ENCODE results near the gene S100A6.
A peak's percentile ranks its signal among the peaks of the same experiment; 100 is the strongest.
"Not testable (repeated sequence)": the region's sequence is repeated elsewhere in the genome, so short reads cannot be mapped to it uniquely, and the experiment has no call there.

The S100A6 gene

GRCh38 chr1:153526132-153526543 lies 9.7 kb downstream of the S100A6 start:
- peak; percentile 48 for DNase-seq

- DNase-seq: no peak
Observed at GRCh38 chr1:153525088-153525728, 10.6 kb downstream of the S100A6 start.

DNA sequence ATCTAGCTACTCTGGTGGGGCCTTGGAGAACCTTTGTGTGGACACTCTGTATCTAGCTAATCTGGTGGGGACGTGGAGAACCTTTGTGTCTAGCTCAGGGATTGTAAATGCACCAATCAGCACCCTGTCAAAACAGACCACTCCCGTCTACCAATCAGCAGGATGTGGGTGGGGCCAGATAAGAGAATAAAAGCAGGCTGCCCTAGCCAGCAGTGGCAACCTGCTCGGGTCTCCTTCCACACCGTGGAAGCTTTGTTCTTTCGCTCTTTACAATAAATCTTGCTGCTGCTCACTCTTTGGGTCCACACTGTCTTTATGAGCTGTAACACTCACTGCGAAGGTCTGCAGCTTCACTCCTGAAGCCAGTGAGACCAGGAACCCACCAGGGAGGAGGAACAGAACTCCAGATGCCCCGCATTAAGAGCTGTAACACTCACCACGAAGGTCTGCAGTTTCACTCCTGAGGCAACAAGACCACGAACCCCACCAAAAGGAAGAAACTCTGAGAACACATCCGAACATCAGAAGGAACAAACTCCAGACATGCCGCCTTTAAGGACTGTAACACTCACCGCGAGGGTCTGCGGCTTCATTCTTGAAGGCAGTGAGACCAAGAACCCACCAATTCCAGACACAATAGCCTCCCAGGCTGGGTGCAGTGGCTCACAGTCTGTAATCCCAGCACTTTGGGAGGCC lies 13.3 kb downstream of the S100A6 start:
- DNase-seq: not testable (repeated sequence)

GRCh38 chr1:153521808-153522207 lies 14.0 kb downstream of the S100A6 start:
- DNase-seq: not testable (repeated sequence)

GRCh38 chr1:153520818-153521476 lies 14.8 kb downstream of the S100A6 start:
- no peak for DNase-seq

DNA sequence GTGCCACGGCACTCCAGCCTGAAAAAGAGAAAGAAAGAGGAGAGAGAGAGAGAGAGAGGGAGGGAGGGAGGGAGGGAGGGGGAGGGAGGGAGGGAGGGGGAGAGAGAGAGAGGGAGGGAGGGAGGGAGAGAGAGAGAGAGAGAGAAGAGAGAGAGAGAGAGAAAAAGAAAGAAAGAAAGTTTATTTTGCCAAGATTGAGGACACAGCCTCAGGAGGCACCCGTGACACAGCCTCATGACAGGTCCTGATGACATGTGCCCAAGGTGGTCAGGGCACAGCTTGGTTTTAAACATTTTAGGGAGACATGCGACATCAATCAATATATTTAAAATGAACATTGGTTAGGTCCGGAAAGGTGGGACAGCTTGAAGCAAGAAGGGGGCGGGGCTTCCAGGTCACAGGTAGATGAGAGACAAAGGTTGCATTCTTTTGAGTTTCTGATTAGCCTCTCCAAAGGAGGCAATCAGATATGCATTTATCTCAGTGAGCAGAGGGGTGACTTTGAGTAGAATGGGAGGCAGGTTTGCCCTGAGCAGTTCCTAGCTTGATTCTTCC lies 15.6 kb downstream of the S100A6 start:
- DNase-seq: not testable (repeated sequence)

DNA sequence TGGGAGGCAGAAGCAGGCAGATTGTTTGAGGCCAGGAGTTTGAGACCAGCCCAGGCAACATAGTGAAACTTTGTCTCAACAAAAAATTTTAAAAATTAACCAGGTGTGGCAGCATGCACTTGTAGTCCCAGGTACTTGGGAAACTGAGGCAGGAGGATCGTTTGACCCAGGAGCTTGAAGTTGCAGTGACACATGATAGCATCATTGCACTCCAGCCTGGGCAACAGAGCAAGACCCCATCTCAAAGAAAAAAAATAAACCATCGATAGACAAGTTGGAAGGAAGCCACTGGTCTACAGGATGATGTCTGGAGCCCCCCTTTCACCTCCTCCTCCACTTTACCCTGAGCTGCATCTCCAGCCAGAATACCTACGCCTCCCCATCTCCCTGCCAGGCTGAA lies 16.5 kb downstream of the S100A6 start:
- DNase-seq: no peak

DNA sequence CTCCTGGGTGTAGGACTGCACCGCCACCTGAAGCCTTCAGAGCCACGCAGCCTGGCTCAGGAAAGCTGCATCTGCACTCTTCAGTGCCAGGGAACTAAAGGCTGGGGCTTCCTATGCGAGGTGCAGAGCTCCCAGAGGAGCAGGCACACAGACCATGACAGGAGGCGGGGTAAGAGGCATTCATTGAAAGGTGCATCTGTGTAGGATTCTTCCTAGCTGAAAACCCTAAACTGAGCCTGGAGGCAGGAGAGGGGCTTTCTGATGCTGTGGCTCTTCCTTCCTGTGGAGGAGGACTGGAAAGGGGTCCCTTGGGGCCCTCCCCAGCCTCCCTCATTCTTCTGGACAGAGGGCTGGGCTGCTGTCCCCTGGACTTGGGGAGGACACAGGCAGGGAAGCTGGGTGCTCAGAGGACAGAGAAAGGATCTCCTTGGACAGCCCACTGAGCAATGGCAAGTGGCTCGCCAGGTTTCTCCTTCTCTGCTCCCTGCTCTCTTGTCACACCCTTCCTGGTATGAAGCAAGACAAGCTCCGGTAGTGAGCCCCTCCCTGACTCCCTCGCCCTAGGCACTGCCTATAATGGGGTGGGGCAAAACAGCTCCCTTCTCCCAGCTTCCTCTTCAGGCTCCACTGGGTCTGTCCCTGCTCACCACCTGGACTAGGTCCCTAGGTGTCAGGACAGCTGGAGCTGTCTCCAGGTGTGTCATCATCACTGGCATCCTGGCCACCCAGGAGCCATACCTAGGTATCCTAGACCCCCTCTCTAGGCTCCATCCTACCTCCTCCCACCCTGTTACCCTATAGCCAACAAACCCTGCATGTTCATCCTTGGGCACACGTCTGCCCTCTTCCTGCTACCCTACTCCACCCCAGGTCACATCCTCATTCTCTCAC lies 20.0 kb downstream of the S100A6 start:
- peak; percentile 66 for DNase-seq

DNA sequence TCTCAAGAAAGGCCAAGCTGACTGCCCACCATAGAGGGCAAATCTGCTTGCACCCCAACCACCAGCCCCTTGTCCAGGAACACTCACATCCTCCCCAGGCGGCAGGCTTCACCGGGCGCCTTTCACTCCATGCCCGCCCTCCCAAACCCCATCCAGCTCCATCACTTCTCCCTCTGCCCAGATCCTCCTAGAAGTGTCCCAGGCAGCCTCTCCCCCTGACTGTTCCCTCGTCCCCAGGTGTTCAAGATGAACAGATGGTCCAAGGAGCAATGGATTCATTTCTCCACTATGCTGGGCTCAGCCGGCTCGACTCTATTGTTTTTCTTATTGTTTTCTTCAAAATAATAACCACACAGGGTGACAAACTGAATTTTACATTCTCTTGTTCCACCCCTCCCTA lies 22.1 kb downstream of the S100A6 start:
- DNase-seq: no peak

DNA sequence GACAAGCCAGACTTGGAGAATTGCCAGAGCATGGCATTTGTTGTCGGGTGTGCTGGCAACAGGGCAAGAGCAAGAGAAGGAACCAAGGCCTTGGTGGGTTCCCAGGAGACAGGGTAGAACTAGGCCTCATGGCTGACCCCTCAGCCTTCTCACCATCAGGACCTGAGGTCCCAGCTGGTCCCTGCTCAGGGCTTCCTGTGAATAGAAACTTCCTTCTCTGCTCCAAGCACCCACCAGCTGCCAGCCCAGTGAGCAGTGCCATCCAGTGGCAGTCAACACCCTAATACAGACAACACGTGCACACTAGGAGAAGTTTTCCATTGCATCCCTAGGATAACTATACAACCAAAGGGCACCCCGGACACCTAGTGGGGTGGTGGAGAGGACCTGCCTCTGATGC lies 22.8 kb downstream of the S100A6 start:
- DNase-seq: peak; percentile 15

DNA sequence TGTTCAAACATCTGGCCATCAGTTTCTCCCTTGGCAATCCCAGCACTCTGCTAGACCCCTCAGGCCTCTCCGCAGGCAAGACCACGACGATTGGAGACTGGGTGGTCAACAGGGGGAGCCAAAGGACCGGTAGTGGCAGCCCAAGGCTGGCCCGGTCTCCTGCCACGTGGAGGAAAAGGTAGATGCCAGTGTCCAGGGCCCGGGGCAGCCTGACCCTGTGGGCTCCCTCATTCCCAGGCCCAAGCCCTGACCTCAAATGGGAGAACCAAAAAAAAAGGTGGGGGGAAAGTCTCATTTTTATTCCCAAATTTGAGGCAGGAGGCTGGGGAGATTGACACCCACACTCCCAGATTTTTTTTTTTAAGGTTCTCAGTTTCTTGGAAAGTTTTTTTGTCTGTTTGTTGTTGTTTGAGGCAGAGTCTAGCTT lies 24.8 kb downstream of the S100A6 start:
- peak; percentile 78 for DNase-seq

DNA sequence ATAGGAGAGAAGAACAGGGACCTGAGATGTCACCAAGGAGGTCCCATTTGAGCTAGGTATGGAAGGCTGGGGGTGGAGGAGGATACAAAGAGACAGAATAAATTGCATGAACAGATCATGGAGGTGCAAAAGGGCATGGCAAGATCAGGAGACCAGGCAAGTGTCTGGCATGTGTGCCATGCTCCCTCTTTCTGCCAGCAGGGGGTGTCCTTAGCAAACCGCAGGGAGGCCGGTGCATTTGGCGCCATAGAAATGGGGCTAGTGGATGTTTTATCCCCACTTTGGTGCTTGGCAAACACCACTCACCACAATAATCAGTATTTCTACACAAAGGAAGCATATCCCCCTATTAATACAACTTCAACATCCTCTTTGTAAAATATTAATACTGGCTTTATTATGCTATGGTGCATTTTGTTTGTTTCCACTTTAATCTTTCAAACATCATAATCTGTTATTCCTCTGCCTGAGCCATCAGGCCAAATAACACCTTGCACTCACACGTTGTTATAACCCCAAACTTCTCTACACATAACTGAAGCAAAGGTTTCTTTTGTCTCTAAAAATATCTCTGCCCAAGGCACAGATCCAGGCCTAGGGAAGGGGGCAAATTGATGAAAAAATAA lies 25.9 kb downstream of the S100A6 start:
- DNase-seq: peak; percentile 47

- DNase-seq: no peak
Observed at GRCh38 chr1:153509036-153509435, 26.8 kb downstream of the S100A6 start.

DNA sequence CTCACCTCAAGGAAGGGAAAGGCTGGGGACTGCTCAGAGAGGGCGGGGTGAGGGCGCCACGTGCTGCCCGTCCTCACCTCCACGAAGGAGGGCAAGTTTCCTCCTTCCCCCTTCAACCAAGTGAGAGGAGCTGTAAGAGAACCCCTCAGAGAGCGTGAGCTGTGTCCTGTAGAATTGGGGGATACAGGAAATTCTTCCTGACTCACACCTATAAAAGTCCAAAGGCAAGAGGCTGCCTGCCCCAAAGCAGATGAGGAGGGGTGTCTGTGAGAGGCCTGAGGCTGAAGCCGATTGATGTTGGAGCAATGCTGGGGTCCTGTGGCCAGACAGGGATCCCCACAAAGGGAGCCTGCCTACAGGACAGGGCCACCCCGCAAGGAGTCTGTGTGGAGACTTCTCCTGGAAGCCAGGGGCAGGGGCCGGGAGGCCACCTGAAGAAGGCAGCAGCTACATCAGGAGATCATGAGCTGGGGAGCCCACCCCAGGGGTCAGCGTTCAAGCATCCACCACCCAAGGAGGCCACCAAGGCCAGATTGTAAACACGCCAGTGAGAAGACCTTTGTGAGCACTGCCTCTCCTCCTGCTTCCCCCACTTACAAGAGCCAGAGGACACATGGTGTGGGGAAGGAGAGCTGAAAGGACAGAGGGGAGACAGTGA lies 27.7 kb downstream of the S100A6 start:
- DNase-seq: no peak

DNA sequence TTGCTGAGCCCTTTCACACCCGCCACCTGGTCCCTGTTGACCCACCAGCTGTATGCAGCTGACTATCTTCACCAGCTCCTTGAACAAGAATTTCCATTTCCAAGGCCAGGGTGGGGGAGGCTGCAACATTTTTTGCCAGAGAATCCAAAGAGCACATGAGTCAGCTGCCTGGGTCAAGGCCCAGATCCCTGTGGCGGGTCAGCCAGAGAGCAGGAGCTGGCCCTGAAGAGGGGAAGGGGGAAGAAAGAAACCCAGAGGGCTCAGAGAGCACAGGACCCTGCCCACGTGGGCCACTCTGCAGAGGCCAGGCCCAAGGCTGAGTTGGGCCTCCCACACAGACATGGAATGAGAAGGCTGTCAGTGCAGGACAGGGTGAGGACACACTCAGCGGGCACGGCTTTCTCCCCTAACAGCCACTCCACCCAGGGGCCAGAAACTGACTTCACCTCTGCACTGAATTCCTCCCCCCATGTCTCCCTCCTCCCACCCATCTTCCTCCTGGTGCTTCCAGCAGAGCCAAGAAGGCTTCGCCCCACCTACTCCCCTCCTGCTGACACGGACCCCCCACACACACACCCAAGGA lies 28.9 kb downstream of the S100A6 start:
- DNase-seq: no peak

DNA sequence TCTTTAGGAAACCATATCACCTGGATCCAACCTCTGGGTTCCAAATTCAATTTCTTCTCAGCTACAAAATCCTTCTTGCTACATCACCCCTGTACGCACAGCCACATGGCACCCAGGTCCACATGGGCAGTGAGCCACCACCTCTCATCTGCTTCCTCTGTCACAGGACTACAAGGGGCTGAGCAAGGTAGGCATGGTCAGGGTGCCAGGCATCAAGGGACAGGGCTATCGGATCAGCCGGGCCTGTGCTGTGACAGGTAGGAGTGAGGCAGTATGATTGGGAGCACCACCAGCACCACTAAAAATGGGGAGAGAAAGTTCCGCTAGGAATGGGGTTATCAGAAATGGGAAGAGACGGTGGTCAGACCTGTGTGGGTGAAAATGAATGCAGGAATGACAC lies 29.4 kb downstream of the S100A6 start:
- DNase-seq: no peak

DNA sequence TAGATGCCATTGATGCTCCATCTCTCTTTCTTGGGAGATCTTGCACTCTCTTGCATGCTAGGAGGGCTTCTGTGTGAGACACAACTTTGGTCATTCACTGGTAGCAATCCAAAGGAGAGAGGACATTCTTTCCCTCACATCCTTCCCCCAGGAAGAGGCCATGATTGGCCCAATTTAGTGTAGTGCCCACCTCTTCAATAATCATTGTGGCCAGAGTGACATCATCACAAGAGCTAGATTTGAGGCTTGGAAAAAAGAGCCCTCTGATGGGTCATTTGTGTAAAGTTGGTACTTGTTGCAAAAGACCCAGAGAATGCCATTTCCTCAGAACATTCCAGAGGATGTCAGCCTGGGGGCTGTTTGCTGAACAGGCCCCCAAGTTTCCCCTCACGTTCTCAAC lies 30.2 kb downstream of the S100A6 start:
- no peak for DNase-seq

- no peak for DNase-seq
Observed at GRCh38 chr1:153503766-153504165, 32.0 kb downstream of the S100A6 start.

DNA sequence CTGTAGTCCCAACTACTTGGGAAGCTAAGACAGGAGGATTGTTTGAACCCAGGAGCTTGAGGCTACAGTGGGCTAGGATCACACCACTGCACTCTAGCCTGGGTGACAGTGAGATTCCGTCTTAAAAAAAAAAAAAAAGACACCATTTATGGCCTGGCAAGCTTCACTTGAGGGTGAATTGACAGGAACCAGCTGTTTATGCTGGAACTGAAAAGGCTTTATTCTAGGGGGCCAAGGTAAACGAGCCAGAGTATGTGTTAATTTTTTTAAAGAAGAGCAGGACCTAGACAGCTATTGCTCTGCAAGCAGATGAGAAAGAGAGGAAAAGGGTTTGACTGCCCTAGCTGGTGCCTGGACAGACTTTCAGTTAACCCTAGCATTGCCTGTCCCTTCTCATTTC lies 37.0 kb downstream of the S100A6 start:
- no peak for DNase-seq

GRCh38 chr1:153495536-153495935 lies 40.3 kb downstream of the S100A6 start:
- no peak for DNase-seq

DNA sequence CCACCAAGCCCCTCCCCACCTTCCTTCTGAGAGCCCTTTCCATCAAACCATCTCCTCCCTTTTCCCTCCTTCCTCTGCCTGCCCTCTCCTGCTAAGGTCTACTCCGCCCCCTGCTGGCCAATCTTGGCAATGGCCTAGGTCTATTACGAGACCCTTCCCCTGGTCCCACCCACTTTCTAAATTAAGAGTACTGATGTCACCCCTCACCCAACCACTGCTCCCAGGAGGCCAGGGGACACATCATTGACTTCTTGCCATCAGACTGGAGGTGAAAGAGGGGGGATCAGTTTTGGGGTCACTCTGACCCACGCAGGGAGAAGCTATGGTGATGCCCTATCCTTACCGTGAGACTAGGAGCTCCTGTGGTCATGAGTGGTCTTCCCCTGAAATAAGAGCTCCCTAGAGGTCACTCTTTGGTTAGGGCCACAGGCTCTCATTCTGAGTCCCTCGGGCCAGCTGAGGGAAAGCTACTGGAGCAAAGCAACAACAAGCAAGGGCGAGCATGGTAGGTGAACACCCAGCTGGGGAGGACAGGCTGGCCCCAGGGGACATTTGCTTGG lies 40.7 kb downstream of the S100A6 start:
- DNase-seq: peak; percentile 80
